BE2C (cell line): ENCODE measurements around the gene BARD1.

Experiments
- DNase-seq: peaks from one replicate; pipeline ENCODE4 v3.0.0-alpha.2; 2020
- H3K27me3 ChIP-seq: fragments of 250-450 bp; sonication (Bioruptor Pico); 2 replicates; pipeline ENCODE4 v1.5.1; 2020; ENCODE audit warnings: mild to moderate bottlenecking
- H3K36me3 ChIP-seq: fragments of 250-450 bp; sonication (Bioruptor Pico); 2 replicates; pipeline ENCODE4 v1.5.1; 2020; ENCODE audit warnings: mild to moderate bottlenecking
- H3K4me1 ChIP-seq: fragments of 250-450 bp; sonication (Bioruptor Pico); 2 replicates; pipeline ENCODE4 v1.5.1; 2020
- H3K4me3 ChIP-seq: 2 replicates; pipeline ENCODE4 v1.5.1; 2011; ENCODE audit warnings: low read depth, low read length
- H3K9me3 ChIP-seq: fragments of 250-450 bp; sonication (Bioruptor Pico); 2 replicates; pipeline ENCODE4 v1.5.1; 2020
- TF ChIP-seq, protein P1 (sequence below): IDR thresholded peaks from 2 replicates; pipeline ENCODE4 v1.5.1; 2012; ENCODE audit warnings: mild to moderate bottlenecking, low read depth, low read length

BARD1 gene

DNA sequence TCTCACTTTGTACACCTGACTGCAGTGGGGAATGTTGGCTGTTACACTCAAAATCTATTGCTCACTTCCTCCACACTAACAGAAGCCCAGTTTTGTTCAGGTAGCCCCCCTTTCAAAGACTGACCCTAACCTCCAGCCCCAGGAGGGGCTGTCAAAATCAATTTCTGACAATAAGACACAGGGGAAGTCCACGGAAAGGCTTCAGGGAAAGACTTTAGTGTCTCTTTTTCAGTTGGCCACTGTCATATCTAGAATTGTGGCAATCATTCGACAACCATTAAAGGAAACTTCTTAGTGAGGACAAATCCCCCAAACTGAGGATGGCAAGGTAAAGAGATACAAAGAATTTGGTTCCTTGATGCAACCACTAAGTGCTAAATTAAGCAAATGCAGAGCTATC, 59.0 kb downstream of the BARD1 start:
- Histone ChIP-seq H3K4me3 (no peak overlapping the region), H3K4me1 (no peaks in the 10 kb centered on the region), H3K36me3 (peaks cover 23% of the 10 kb centered on the region), H3K9me3 (no peaks in the 10 kb centered on the region), H3K27me3 (no peaks in the 10 kb centered on the region)
- DNase-seq, result no peak
- TF ChIP-seq, protein P1, sequence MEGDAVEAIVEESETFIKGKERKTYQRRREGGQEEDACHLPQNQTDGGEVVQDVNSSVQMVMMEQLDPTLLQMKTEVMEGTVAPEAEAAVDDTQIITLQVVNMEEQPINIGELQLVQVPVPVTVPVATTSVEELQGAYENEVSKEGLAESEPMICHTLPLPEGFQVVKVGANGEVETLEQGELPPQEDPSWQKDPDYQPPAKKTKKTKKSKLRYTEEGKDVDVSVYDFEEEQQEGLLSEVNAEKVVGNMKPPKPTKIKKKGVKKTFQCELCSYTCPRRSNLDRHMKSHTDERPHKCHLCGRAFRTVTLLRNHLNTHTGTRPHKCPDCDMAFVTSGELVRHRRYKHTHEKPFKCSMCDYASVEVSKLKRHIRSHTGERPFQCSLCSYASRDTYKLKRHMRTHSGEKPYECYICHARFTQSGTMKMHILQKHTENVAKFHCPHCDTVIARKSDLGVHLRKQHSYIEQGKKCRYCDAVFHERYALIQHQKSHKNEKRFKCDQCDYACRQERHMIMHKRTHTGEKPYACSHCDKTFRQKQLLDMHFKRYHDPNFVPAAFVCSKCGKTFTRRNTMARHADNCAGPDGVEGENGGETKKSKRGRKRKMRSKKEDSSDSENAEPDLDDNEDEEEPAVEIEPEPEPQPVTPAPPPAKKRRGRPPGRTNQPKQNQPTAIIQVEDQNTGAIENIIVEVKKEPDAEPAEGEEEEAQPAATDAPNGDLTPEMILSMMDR, result no peak

DNA sequence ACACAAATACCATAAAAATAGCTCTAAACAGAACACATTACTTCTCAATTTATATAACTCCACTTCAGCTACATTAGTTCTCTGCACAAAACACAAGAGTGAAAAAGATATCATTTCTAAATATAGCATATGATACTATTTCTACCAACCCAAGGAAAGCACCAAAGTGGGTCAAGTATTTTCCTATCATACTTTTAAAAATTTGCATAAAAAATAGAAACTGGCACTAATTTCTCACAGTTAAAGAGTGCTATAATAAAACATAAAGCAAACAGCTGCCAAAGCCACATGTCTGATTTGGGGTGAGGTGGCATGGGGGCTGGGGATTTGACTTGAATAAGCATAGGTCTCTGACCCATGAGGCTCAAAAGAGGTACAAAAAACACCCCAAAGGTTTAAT, 61.5 kb downstream of the BARD1 start:
- TF ChIP-seq, protein P1, result no peak
- no peak overlapping the region for H3K4me3 ChIP-seq
- no peaks in the 10 kb centered on the region for H3K27me3 ChIP-seq
- H3K4me1 ChIP-seq, result no peaks in the 10 kb centered on the region
- peaks cover 36% of the 10 kb centered on the region for H3K36me3 ChIP-seq
- no peak for DNase-seq
- no peaks in the 10 kb centered on the region for H3K9me3 ChIP-seq

DNA sequence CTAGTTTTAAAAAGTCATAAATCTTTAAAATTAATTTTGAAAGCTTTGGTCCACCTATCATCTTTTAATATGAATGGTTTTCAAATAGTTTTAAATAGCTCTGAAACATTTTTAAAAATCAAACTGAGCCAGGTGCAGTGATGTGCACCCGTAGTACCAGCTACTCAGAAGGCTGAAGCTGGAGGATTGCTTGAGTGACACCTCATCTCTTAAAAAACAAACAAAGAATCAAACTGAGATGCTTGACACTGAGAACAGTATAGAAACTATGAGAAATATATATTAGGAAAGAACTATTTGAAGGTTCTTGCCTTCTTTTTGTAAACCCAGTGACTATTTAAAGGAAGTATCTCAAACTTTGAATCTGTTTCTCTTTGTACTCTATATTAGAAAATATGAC, 67.4 kb downstream of the BARD1 start:
- no peak for DNase-seq
- Histone ChIP-seq H3K27me3 (no peaks in the 10 kb centered on the region), H3K36me3 (peaks cover 20% of the 10 kb centered on the region), H3K9me3 (no peaks in the 10 kb centered on the region), H3K4me1 (no peaks in the 10 kb centered on the region), H3K4me3 (no peak overlapping the region)
- TF ChIP-seq, protein P1, result no peak

DNA sequence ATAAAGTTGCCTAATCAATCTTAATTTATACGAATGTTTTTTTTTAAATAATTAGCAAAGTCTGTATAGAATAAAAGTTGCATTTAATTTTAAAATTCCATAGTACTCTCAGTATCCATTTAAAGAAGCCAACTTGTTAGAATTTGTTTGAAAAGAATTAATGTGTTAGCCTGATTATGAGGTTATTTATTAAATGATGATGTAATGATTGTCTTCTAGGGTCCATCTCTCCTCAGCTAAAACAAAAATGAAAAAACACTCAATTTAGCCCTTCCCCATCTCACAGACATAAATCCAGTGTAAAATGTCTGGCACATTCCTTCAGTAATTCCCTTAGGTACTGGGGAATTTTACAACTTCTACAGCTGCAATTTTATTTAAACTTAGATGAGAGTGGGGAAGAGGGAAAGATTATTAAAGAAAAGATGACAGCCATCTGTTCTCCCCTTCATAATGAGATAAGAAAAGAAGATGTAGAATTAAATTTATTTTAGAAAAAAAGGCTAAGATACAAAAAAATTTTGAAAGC, 68.6 kb downstream of the BARD1 start:
- Histone ChIP-seq H3K9me3 (no peaks in the 10 kb centered on the region), H3K27me3 (no peaks in the 10 kb centered on the region), H3K36me3 (peaks cover 20% of the 10 kb centered on the region), H3K4me3 (no peak overlapping the region), H3K4me1 (no peaks in the 10 kb centered on the region)
- TF ChIP-seq, protein P1, result no peak
- no peak for DNase-seq

DNA sequence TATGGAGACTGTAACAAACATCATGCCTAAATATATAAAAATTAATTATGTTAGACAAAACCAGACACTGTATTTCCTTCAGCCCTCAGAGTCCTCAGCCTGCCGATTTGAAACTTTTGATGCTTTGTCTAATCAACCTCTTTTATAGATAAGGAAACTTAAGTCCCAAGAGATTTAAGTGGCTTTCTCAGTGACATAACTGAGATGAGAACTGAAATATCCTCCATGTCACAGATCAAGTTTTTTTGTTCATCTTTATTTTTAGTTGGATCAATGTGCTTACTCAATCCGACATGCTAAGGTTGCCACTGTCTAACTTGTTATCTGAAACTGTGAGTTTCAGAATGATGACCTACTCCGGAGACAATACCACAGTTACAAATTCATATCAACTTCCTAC, 72.3 kb downstream of the BARD1 start:
- Histone ChIP-seq H3K36me3 (no peaks in the 10 kb centered on the region; the same call in 1 of the 2 replicates), H3K4me1 (no peaks in the 10 kb centered on the region), H3K27me3 (no peaks in the 10 kb centered on the region), H3K4me3 (no peak overlapping the region), H3K9me3 (no peaks in the 10 kb centered on the region)
- no peak for DNase-seq
- TF ChIP-seq, protein P1, result no peak

DNA sequence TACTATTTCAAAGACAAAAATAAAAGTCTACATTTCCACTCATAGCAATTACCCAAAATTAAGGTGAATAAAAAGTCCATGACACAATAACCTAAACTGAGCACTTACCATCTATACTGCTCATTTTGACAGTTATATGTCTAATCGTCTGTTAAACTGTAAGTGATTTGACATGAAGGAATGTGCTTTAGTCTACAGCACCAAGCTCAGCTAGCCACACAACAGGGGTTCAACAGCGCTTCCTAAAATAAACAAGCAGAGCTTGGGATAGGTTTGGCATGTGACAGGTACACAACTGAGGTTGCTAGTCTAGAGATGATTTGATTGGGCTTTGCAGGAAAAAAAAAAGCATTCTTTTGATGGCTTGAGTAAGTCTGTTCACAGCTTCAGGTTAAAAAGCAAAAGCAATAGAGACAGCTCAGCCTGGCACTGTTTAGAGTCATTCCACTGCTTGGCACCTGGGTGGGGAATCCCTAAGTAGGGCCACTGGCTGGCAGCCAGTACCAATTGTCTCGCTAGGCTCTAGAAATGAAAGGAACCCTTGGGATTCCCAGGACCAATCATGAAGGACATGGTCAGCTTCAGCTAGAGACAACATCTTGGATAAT, 78.6 kb downstream of the BARD1 start:
- H3K27me3 ChIP-seq, result no peaks in the 10 kb centered on the region
- H3K36me3 ChIP-seq, result peaks cover 21% of the 10 kb centered on the region
- H3K4me3 ChIP-seq, result no peak overlapping the region
- TF ChIP-seq, protein P1, result no peak
- DNase-seq, result no peak
- no peaks in the 10 kb centered on the region for H3K4me1 ChIP-seq
- H3K9me3 ChIP-seq, result no peaks in the 10 kb centered on the region
